ENCODE results near the gene CPNE1.
A peak's percentile ranks its signal among the peaks of the same experiment; 100 is the strongest.
"Not testable (repeated sequence)": the region's sequence is repeated elsewhere in the genome, so short reads cannot be mapped to it uniquely, and the experiment has no call there.

DNA sequence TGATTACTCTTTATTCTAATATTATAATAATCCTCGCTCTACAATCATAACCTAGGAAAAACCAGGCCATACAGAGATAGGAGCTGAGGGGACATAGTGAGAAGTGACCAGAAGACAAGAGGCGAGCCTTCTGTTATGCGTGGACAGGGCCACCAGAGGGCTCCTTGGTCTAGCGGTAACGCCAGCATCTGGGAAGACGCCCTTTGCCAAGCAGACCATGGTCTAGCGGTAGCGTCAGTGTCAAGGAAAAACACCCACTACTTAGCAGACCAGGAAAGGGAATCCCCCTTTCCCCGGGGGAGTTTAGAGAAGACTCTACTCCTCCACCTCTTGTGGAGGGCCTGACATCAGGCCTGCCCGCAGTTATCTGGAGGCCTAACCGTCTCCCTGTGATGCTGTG is 22.2 kb upstream of the CPNE1 start:
- TF ChIP-seq POLR2A (IDR thresholded peaks at IDR 0.05): not testable (repeated sequence)
- TF ChIP-seq, protein P1, sequence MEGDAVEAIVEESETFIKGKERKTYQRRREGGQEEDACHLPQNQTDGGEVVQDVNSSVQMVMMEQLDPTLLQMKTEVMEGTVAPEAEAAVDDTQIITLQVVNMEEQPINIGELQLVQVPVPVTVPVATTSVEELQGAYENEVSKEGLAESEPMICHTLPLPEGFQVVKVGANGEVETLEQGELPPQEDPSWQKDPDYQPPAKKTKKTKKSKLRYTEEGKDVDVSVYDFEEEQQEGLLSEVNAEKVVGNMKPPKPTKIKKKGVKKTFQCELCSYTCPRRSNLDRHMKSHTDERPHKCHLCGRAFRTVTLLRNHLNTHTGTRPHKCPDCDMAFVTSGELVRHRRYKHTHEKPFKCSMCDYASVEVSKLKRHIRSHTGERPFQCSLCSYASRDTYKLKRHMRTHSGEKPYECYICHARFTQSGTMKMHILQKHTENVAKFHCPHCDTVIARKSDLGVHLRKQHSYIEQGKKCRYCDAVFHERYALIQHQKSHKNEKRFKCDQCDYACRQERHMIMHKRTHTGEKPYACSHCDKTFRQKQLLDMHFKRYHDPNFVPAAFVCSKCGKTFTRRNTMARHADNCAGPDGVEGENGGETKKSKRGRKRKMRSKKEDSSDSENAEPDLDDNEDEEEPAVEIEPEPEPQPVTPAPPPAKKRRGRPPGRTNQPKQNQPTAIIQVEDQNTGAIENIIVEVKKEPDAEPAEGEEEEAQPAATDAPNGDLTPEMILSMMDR (IDR thresholded peaks at IDR 0.05): peak in 4 of 12 donors; percentile 8 to 22 (median 14)
